Loucy (cell line): ENCODE measurements around the gene CBARP.

ENCODE experiments used
- H2AFZ ChIP-seq: fragments of 200-600 bp; sonication (generic); 2 replicates; pipeline ENCODE4 v1.6.0; 2016; ENCODE audit warnings: antibody characterized with exemption, mild to moderate bottlenecking, low read length, moderate library complexity
- H3F3A ChIP-seq: fragments of 200-600 bp; 2 replicates; pipeline ENCODE4 v1.6.0; 2016; ENCODE audit warnings: antibody characterized with exemption, low read depth, mild to moderate bottlenecking
- H3K27me3 ChIP-seq: fragments of 200-600 bp; sonication (generic); 2 replicates; pipeline ENCODE4 v1.6.1; 2014; ENCODE audit warnings: low read length, mild to moderate bottlenecking; ENCODE audit not compliant: insufficient read depth, poor library complexity, severe bottlenecking
- H3K36me3 ChIP-seq: fragments of 200-600 bp; sonication (generic); 2 replicates; pipeline ENCODE4 v1.6.1; 2016; ENCODE audit warnings: low read length; ENCODE audit not compliant: insufficient read depth
- H3K4me1 ChIP-seq: fragments of 200-600 bp; sonication (generic); 2 replicates; pipeline ENCODE4 v1.5.1; 2014; ENCODE audit warnings: low read length, mild to moderate bottlenecking; ENCODE audit not compliant: insufficient read depth, poor library complexity, severe bottlenecking
- H3K4me2 ChIP-seq: fragments of 200-600 bp; sonication (generic); 2 replicates; pipeline ENCODE4 v1.6.0; 2014; ENCODE audit warnings: antibody characterized with exemption, low read length, low read depth, mild to moderate bottlenecking; ENCODE audit not compliant: poor library complexity, severe bottlenecking
- H3K4me3 ChIP-seq: fragments of 200-600 bp; sonication (generic); 2 replicates; pipeline ENCODE4 v1.5.1; 2014; ENCODE audit warnings: low read length, mild to moderate bottlenecking, mixed read lengths; ENCODE audit not compliant: poor library complexity, severe bottlenecking
- H3K79me2 ChIP-seq: fragments of 200-600 bp; sonication (generic); 2 replicates; pipeline ENCODE4 v1.6.1; 2014; ENCODE audit warnings: low read length; ENCODE audit not compliant: insufficient read depth
- H3K9ac ChIP-seq: fragments of 200-600 bp; sonication (generic); 2 replicates; pipeline ENCODE4 v1.6.0; 2014; ENCODE audit warnings: mild to moderate bottlenecking, low read depth, low read length, moderate library complexity; ENCODE audit not compliant: poor library complexity, severe bottlenecking
- H3K9me2 ChIP-seq: fragments of 200-600 bp; sonication (generic); replicated peaks from 2 replicates; pipeline ENCODE4 v1.6.1; 2016; ENCODE audit warnings: low read depth, low read length, mixed read lengths
- H3K9me3 ChIP-seq: fragments of 200-600 bp; sonication (generic); 2 replicates; pipeline ENCODE4 v1.6.1; 2014; ENCODE audit warnings: mild to moderate bottlenecking, antibody characterized with exemption, low read length, low read depth; ENCODE audit not compliant: insufficient read depth
- H4K20me1 ChIP-seq: fragments of 200-600 bp; sonication (generic); 2 replicates; pipeline ENCODE4 v1.6.0; 2014; ENCODE audit warnings: antibody characterized with exemption, low read length, mild to moderate bottlenecking; ENCODE audit not compliant: insufficient read depth, poor library complexity, severe bottlenecking
- CTCF ChIP-seq: fragments of 200-600 bp; sonication (generic); conservative IDR thresholded peaks from 2 replicates; pipeline ENCODE4 v1.5.1; 2014; ENCODE audit warnings: mild to moderate bottlenecking, antibody characterized with exemption, low read length
- EZH2phosphoT487 ChIP-seq: fragments of 200-600 bp; IDR thresholded peaks from 2 replicates; pipeline ENCODE4 v1.6.1; 2018; ENCODE audit warnings: antibody characterized with exemption, mild to moderate bottlenecking, moderate library complexity, borderline replicate concordance

Gene CBARP

DNA sequence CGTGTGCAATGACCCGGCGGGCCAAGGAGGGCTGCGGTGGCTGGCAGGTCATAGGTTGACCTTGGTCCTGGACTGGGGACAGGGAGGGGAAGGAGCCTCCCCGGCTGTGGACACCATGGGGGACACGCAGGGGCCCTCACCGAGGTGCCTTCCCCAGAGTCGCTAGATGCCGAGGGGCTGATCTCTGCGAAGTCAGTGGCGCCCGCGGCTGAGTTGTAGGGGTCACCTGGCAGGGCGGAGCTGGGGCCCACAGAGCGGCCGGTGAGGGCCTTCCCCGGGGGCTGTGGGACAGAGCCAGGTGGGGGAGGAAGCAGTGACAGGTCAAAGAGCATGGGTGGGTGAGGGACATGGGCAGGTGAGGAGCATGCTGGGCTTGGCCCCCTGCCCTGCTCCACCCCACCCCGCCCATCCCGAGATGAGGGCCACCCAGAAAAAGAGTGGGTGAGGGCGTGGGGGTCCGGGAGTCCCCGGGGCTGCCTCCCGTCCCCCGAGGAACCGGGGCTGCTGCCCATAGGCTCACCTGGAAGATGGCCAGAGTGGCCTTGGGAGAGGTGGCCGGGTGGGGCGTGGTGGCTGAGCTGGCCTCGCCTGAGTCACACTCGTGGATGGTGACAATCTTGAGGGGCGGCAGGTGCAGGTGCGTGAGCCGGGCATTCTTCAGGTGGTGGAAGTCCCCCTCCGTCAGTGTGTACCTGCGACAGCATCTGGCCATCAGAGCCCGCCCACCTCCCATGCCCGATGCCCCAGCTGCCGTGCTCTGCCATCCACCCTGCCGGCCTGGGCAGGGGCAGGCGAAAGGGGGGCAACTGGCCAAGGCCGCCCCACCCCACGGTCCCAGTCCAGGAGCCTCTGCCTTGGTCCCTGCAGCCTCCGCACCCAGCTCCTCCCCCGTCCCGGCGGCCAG lies 3.5 kb downstream of the CBARP start:
- Histone ChIP-seq H3K27me3 (no peaks in the 10 kb centered on the region), H3F3A (peaks cover 8% of the 10 kb centered on the region; the same call in 1 of the 2 replicates), H3K9me3 (no peaks in the 10 kb centered on the region), H3K4me1 (no peaks in the 10 kb centered on the region), H3K79me2 (no peaks in the 10 kb centered on the region), H3K36me3 (no peaks in the 10 kb centered on the region), H3K4me3 (no peak overlapping the region), H4K20me1 (no peaks in the 10 kb centered on the region), H3K9ac (no peak overlapping the region), H3K4me2 (no peak overlapping the region), H3K9me2 (no peaks in the 10 kb centered on the region), H2AFZ (no peak overlapping the region)
- no peak for TF ChIP-seq CTCF
- TF ChIP-seq EZH2phosphoT487 = no peak

DNA sequence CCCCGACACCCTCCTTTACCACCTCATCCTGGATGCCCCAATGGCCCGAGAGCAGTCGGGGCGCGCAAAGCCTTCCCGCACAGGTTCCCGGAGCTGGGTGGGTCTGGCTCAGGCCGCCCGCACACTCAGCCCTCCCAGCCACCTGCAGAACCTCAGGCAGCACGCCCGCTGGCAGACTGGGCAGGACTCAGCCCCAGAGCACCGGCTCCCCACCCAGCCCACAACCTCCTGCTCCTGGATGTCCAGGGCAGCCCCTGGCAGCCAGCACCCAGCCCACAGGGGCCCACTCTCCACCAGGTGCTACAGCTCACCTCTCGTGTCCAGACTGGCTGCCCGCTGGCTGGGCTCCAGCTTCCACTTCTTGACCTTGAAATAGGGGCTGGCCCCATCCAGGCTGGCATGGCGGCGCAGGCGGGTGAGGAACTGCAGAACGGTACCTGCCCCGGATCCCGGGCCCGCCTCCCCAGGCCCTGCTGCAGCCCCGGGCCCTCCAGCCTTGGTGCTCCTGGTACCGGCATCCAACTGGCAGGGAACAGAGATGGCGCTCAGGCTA lies 4.6 kb downstream of the CBARP start:
- TF ChIP-seq EZH2phosphoT487 (no peak), CTCF (no peak)
- Histone ChIP-seq H3K79me2 (no peaks in the 10 kb centered on the region), H3K4me2 (no peak overlapping the region), H3K36me3 (no peaks in the 10 kb centered on the region), H2AFZ (no peak overlapping the region), H3K9ac (no peak overlapping the region), H3K9me3 (no peaks in the 10 kb centered on the region), H3K4me3 (no peak overlapping the region), H3F3A (no peaks in the 10 kb centered on the region), H3K4me1 (no peaks in the 10 kb centered on the region), H3K27me3 (no peaks in the 10 kb centered on the region), H4K20me1 (no peaks in the 10 kb centered on the region), H3K9me2 (no peaks in the 10 kb centered on the region)

DNA sequence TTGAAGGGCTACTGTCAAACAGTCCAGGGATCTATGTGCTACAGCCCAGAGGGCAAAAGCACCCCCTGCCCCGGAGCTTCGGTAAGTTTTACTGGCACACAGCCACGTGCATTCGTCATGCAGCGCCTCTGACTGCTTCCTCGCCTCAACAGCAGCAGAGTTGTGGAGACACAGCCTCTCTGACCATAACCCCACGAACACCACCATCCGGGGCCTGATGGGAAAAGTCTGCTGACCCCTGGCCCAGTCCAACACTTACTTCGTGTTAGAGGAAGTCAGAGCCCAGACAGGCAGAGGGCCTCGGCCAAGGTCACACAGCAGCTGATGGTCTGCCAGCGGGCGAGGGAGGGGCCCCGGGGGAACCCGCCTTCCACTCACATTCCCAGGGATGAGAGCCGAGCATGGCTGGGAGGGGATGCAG lies 5.1 kb downstream of the CBARP start:
- Histone ChIP-seq H3K4me2 (no peak overlapping the region), H3F3A (no peaks in the 10 kb centered on the region)

More for the DNA sequence above, 5.1 kb downstream of the CBARP start:
- H2AFZ ChIP-seq = no peak overlapping the region
- no peak overlapping the region for H3K4me3 ChIP-seq
- H3K4me1 ChIP-seq = no peaks in the 10 kb centered on the region
- TF ChIP-seq CTCF = no peak
- TF ChIP-seq EZH2phosphoT487 = no peak
- no peaks in the 10 kb centered on the region for H3K79me2 ChIP-seq
- H3K36me3 ChIP-seq = no peaks in the 10 kb centered on the region
- no peaks in the 10 kb centered on the region for H3K27me3 ChIP-seq
- H3K9me3 ChIP-seq = no peaks in the 10 kb centered on the region
- no peak overlapping the region for H3K9ac ChIP-seq
- H3K9me2 ChIP-seq = no peaks in the 10 kb centered on the region
- no peaks in the 10 kb centered on the region for H4K20me1 ChIP-seq
